GM23248 (cell line): Measurements from ENCODE around the gene REM2. TPM values are rescaled to one million over a fixed set of nuclear protein-coding genes. Genes with fewer than 3 reads are reported as not detected.

Experiments
- DNase-seq: peaks from one replicate; pipeline ENCODE4 v3.0.0-alpha.2; 2015
- H2AFZ ChIP-seq: fragments of 200-600 bp; sonication (generic); 2 replicates; pipeline ENCODE4 v1.6.1; 2016; ENCODE audit warnings: antibody characterized with exemption
- H3F3A ChIP-seq: fragments of 200-600 bp; sonication (generic); 2 replicates; pipeline ENCODE4 v1.6.1; 2016; ENCODE audit warnings: mild to moderate bottlenecking, antibody characterized with exemption, mixed run types; ENCODE audit not compliant: insufficient read depth
- H3K27ac ChIP-seq: fragments of 200-600 bp; sonication (generic); 2 replicates; pipeline ENCODE4 v1.5.1; 2016; ENCODE audit warnings: mild to moderate bottlenecking
- H3K27me3 ChIP-seq: fragments of 200-600 bp; sonication (generic); replicated peaks from 2 replicates; pipeline ENCODE4 v1.6.1; 2016; ENCODE audit warnings: mild to moderate bottlenecking; ENCODE audit not compliant: insufficient read depth
- H3K36me3 ChIP-seq: fragments of 200-600 bp; sonication (generic); 2 replicates; pipeline ENCODE4 v1.6.1; 2016; ENCODE audit warnings: low read depth, mild to moderate bottlenecking
- H3K4me1 ChIP-seq: fragments of 200-600 bp; sonication (generic); 2 replicates; pipeline ENCODE4 v1.6.1; 2016; ENCODE audit warnings: mild to moderate bottlenecking; ENCODE audit not compliant: insufficient read depth
- H3K4me2 ChIP-seq: fragments of 200-600 bp; sonication (generic); one replicate; pipeline ENCODE4 v1.6.1; 2016; ENCODE audit warnings: mild to moderate bottlenecking; ENCODE audit not compliant: unreplicated experiment
- H3K4me3 ChIP-seq: fragments of 200-600 bp; sonication (generic); 2 replicates; pipeline ENCODE4 v1.5.1; 2016; ENCODE audit warnings: mild to moderate bottlenecking
- H3K79me2 ChIP-seq: fragments of 200-600 bp; sonication (generic); 2 replicates; pipeline ENCODE4 v1.6.1; 2016; ENCODE audit warnings: mild to moderate bottlenecking; ENCODE audit not compliant: insufficient read depth
- H3K9ac ChIP-seq: fragments of 200-600 bp; sonication (generic); 2 replicates; pipeline ENCODE4 v1.6.1; 2016; ENCODE audit warnings: mild to moderate bottlenecking
- H3K9me2 ChIP-seq: fragments of 200-600 bp; sonication (generic); 2 replicates; pipeline ENCODE4 v1.6.1; 2016; ENCODE audit warnings: mixed run types, mild to moderate bottlenecking, moderate library complexity; ENCODE audit not compliant: insufficient read depth
- H3K9me3 ChIP-seq: fragments of 200-600 bp; sonication (generic); one replicate; pipeline ENCODE4 v1.6.1; 2017; ENCODE audit warnings: low read depth
- H4K20me1 ChIP-seq: fragments of 200-600 bp; sonication (generic); 2 replicates; pipeline ENCODE4 v1.6.0; 2016; ENCODE audit not compliant: insufficient read depth
- EZH2 ChIP-seq: fragments of 200-600 bp; sonication (generic); IDR thresholded peaks from 2 replicates; pipeline ENCODE4 v1.6.1; 2018; ENCODE audit warnings: antibody characterized with exemption, mild to moderate bottlenecking; ENCODE audit not compliant: insufficient read depth, poor library complexity, severe bottlenecking
- EZH2phosphoT487 ChIP-seq: fragments of 200-600 bp; sonication (generic); IDR thresholded peaks from 2 replicates; pipeline ENCODE4 v1.6.1; 2018; ENCODE audit warnings: antibody characterized with exemption, moderate library complexity, mild to moderate bottlenecking, low read depth; ENCODE audit not compliant: insufficient read depth
- WGBS, 2 experiments: methylation state at CpG; one replicate each; pipeline ENCODE4 v1.1.6; 2015 to 2017; ENCODE audit warnings: low lambda C conversion rate in 2 of 2, low coverage in 1 of 2; ENCODE audit errors: missing lambda C conversion rate in 2 of 2; 5-methylcytosine and 5-hydroxymethylcytosine counted together
- in situ Hi-C: fragments of 300-500 bp; cut with MboI; formaldehyde crosslinking; loops from 2 replicates; pipeline ENCODE4 v1.15.0; 2020
- polyA plus RNA-seq: library from polyadenylated mRNA; unstranded; fragments of >200 nt; fragmentation: Nextera tagmentation; extraction: Ambion mirVana; gene quantifications from 2 replicates; pipeline ENCODE4 v1.2.1, GENCODE V29; 2016
- total RNA-seq: library from RNA; depleted of rRNA; stranded (reverse); fragments of >200 nt; shearing (Covaris generic); gene quantifications from 2 replicates; pipeline ENCODE4 v1.2.3, GENCODE V29; 2014

REM2 gene
- total and polyA plus RNA-seq, 2 experiments from 2014 or later: 0.22 TPM; not detected in 1

GRCh38 chr14:22887260-22887989, 4.4 kb downstream of the REM2 start:
- peak; percentile 69 for DNase-seq
- in situ Hi-C loops: no loop called here
- Histone ChIP-seq H2AFZ (peak overlapping the region; percentile 90), H3K27ac (no peak overlapping the region), H3K9me3 (no peaks in the 10 kb centered on the region), H3K79me2 (no peaks in the 10 kb centered on the region), H3K9ac (peak overlapping the region; percentile 72), H3K4me3 (peak overlapping the region; percentile 76), H3K4me2 (peak overlapping the region; percentile 76), H3K27me3 (no peaks in the 10 kb centered on the region), H3K36me3 (no peaks in the 10 kb centered on the region), H3F3A (peaks cover 5% of the 10 kb centered on the region; the same call in 1 of the 2 replicates), H3K4me1 (no peaks in the 10 kb centered on the region; the same call in 1 of the 2 replicates), H4K20me1 (no peaks in the 10 kb centered on the region), H3K9me2 (no peaks in the 10 kb centered on the region)
- 18 to 21% methylated on average over 11 of the region's 11 CpGs for WGBS, 2 experiments
- TF ChIP-seq EZH2: no peak
- no peak for TF ChIP-seq EZH2phosphoT487

- TF ChIP-seq EZH2 (no peak), EZH2phosphoT487 (no peak)
- in situ Hi-C loops: no loop called here
- Histone ChIP-seq H3K79me2 (no peaks in the 10 kb centered on the region), H3K9ac (no peak overlapping the region), H3K27ac (no peak overlapping the region), H3K4me2 (no peak overlapping the region), H3K27me3 (no peaks in the 10 kb centered on the region), H3K36me3 (no peaks in the 10 kb centered on the region), H3K4me1 (no peaks in the 10 kb centered on the region), H3K9me3 (no peaks in the 10 kb centered on the region), H3F3A (peaks cover 5% of the 10 kb centered on the region; the same call in 1 of the 2 replicates), H2AFZ (peak overlapping the region; percentile 90; the same call in 1 of the 2 replicates), H3K9me2 (no peaks in the 10 kb centered on the region), H4K20me1 (no peaks in the 10 kb centered on the region), H3K4me3 (peak overlapping the region; percentile 76; the same call in 1 of the 2 replicates)
- no peak for DNase-seq
- WGBS, 2 experiments: 79% methylated on average over 5 of the region's 5 CpGs
Measured at GRCh38 chr14:22887990-22888378, 5.0 kb downstream of the REM2 start.

- Histone ChIP-seq H3K4me3 (no peak overlapping the region), H3K9me2 (no peaks in the 10 kb centered on the region), H2AFZ (no peak overlapping the region), H3K9me3 (no peaks in the 10 kb centered on the region), H3K36me3 (no peaks in the 10 kb centered on the region), H3K27ac (no peak overlapping the region), H3K9ac (no peak overlapping the region), H3K4me2 (no peak overlapping the region), H4K20me1 (no peaks in the 10 kb centered on the region), H3K79me2 (no peaks in the 10 kb centered on the region), H3K27me3 (no peaks in the 10 kb centered on the region), H3K4me1 (no peaks in the 10 kb centered on the region), H3F3A (peaks cover 5% of the 10 kb centered on the region; the same call in 1 of the 2 replicates)
- in situ Hi-C loops: no loop called here
- no peak for TF ChIP-seq EZH2phosphoT487
- no peak for TF ChIP-seq EZH2
- 40 to 56% methylated on average over 1 to 3 of the region's 4 CpGs for WGBS, 2 experiments
- DNase-seq: no peak
Measured at GRCh38 chr14:22888662-22889061, 5.6 kb downstream of the REM2 start.

GRCh38 chr14:22890416-22890815, 7.4 kb downstream of the REM2 start:
- Histone ChIP-seq H3K9me2 (no peaks in the 10 kb centered on the region), H3F3A (peaks cover 5% of the 10 kb centered on the region; the same call in 1 of the 2 replicates), H3K27me3 (no peaks in the 10 kb centered on the region), H3K9me3 (no peaks in the 10 kb centered on the region), H3K27ac (no peak overlapping the region), H3K79me2 (no peaks in the 10 kb centered on the region), H3K4me2 (no peak overlapping the region), H2AFZ (no peak overlapping the region), H4K20me1 (no peaks in the 10 kb centered on the region), H3K9ac (no peak overlapping the region), H3K4me3 (no peak overlapping the region), H3K36me3 (no peaks in the 10 kb centered on the region), H3K4me1 (no peaks in the 10 kb centered on the region)
- WGBS, 2 experiments: 65 to 67% methylated on average over 1 of the region's 1 CpG
- TF ChIP-seq EZH2: no peak
- TF ChIP-seq EZH2phosphoT487: no peak
- in situ Hi-C loops: no loop called here
- no peak for DNase-seq
